Keratinocyte (primary cell): ENCODE results near the gene DENND1A.

ENCODE experiments used
- CTCF ChIP-seq, 3 experiments: IDR thresholded peaks in 1 of 3; conservative IDR thresholded peaks in 1 of 3; optimal IDR thresholded peaks in 1 of 3; 2 replicates in 2 of 3; 3 replicates in 1 of 3; pipeline versions ENCODE3 to v1.5.1; 2011; ENCODE audit warnings: low read length in 3 of 3, mild to moderate bottlenecking in 3 of 3, moderate library complexity in 2 of 3, control low read depth in 1 of 3, inconsistent platforms in 1 of 3; ENCODE audit not compliant: insufficient read depth in 2 of 3; ENCODE audit errors: extremely low read depth in 1 of 3
- EZH2 ChIP-seq: IDR thresholded peaks from one replicate; pipeline ENCODE4 v1.6.1; 2012; ENCODE audit warnings: inconsistent platforms, mild to moderate bottlenecking, low read length, moderate library complexity

DNA sequence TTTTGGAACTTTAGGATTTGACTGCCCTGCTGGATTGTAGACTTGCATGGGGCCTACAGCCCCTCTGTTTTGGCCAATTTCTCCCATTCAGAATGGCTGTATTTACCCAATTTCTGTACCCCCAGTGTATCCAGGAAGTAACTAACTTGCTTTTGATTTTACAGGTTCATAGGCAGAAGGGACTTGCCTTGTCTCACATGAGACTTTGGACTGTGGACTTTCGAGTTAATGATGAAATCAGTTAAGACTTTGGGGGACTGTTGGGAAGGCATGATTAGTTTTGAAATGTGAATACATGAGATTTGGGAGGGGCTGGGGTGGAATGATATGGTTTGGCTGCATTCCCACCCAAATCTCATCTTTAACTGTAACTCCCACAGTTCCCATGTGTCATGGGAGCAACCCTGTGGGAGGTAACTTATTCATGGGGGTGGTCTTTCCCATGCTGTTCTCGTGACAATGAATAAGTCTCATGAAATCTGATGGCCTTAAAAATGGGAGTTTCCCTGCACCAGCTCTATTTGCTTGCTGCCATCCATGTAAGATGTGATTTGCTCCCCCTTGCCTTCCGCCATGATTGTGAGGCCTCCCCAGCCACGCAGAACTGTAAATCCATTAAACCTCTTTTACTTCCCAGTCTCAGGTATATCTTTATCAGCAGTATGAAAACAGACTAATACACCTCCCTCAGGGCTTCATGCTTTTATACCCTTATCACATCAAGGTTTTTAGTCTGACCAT lies 206.6 kb downstream of the DENND1A start:
- TF ChIP-seq CTCF (optimal IDR thresholded peaks at IDR 0.05 in 1 of 3, IDR thresholded peaks at IDR 0.05 in 1 of 3, conservative IDR thresholded peaks at IDR 0.05 in 1 of 3; ENCODE audit: extremely low read depth in 1 of 3, insufficient read depth in 2 of 3, low read length in 3 of 3) (no peak), EZH2 (no peak)
